NCI-H2081 (cell line): ENCODE measurements around the gene CPZ.

Experiments
- DNase-seq, 2 experiments: peaks; one replicate each; lab custom pipeline; 2025; lab: John Stamatoyannopoulos, UW

CPZ gene

DNA sequence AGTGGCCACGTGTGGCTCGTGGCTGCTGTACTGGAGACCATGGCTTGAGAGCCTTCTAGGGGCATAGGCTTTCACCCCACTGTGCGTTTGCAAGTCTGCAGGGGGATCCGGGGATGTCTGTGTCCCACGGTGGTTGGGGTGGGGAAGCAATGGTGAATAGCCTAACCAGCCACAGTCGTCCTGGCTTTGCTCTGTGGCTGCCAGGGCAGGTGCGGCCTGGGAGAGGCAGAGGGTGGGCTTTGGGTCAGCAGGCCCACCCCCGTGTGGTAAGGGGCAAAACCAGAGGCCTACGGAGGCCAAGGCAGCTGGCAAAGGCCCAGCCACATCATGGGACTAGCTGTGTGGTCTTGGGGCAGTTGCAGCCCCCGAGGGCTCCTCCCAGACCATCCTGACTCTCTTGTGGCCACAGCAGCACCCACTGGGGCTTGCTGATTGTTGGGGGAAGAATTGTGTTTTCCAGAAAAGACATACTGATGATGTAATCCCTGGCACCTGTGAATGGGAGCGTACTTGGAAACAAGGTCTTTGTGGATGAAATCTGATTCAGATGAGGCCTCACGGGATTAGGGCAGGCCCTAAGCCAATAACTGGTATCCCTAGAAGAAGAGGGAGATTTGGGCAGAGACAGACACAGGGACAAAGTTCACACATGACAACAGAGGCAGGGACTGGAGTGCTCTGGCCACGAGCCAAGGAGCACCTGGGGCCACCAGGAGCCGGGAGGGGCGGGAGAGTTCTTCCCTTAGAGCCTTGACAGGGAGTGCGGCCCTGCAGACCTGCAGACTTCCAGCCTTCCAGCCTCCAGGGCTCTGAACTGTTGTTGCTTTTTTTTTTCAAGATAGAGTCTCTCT, 2.9 kb downstream of the CPZ start:
- no peak for DNase-seq

DNA sequence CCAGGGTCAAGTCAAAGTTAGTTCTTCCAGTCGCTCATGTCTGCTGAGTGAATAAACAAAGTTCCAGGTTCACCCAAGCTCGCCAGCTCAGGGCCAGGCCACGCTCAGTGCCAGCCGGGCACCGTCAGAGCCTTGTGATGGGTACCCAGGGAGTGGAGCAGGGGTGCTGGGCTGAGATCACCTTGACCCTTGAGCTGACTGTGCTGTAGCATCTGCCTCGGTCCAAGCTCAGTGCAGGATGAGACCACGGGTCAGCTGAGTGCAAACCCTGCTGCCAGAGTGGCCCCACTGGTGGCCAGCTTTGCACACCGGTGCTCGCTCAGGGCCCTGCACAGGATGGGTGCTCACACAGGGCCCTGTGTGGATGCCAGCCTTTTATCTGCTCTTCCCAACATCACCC, 4.3 kb downstream of the CPZ start:
- DNase-seq = no peak

DNA sequence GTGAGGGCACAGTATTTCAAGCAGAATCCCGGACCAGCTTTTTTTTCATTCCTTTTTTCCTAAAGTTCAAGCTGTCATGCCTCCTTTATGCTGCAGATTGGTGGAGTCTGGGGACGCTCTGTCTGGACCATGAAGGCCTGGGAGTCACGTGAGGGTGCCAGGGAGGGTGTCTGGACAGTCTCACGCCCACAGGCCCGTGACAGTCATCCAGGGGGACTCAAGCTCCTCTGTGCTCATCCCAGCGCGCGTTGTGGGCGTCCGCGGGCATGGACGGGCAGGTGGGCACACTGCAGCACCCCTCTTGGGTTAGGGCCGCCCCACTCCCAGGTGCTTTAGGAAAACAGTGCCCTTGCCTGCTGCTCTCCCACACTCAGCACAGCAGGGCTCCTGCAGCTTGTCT, 4.8 kb downstream of the CPZ start:
- DNase-seq = no peak

DNA sequence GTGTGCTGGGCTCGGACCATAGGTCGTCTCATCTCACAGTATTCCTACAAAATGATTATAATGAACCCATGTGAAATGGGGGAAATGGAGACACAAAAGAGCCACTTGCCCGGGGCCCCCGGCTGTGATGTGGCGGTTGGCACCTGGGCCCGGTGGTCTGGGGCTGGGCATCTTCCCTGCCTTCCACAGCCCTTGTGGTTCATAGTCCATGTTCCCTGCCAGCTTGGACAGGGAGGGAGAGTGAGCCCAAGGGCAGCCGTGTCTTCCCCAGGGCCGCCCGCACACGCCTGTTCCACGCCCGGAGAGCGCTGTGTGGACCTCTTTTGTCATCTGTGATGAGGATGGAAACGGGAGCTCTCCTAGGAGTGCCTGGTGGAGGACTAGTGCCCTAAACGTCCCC, 5.2 kb downstream of the CPZ start:
- no peak for DNase-seq

DNA sequence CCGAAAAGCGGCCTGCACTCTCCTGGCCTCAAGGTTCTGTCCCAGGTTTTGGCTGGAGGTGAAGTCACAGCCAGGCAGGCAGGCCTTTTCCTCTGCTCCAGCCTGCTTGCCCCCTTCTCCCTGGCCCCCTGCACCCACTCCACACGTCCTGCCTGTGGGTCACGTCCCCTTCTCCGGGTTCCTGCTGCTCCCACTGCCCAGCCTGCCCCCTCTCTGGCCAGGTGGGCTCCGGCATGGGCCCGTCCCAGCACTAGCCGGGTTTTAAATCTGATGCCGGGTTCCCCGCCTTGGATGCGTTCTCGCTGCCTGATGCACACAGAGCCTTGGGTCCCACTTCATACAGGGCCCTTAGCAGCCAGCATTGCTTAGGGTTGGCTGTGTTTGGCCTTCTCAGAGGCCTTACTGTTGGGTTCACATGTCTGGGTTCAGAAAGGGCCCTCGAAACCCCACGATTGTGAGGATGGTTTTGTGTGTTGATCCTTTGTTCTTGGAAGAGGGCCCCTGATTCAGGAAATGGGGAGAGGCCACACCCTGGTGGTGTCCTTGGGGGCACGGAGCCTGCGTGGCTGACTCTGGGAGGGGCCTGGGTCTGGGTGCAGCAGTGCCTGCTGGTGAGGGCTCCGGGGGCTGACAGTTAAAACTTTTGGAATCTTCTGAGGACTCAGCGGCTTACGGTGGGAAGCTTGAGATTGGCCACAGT, 6.0 kb downstream of the CPZ start:
- DNase-seq = no peak

DNA sequence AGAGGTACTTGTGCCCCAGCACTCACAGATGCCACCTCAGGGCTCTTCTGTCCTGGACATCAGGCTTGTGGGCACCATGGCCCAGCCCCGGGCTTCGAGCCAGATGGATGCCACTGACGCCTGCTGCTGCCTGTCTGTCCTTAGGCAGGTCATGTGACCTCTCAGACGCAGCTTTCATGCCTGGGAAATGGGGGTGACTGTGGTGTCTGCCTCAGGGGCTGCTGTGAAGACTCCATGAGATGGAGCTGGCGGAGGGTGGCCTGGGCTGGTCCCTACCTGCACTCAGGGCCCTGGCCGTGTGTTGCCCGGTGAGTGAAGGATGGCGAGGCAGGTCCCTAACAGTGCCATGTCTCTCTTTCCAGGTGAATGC, 6.5 kb downstream of the CPZ start:
- DNase-seq = no peak

DNA sequence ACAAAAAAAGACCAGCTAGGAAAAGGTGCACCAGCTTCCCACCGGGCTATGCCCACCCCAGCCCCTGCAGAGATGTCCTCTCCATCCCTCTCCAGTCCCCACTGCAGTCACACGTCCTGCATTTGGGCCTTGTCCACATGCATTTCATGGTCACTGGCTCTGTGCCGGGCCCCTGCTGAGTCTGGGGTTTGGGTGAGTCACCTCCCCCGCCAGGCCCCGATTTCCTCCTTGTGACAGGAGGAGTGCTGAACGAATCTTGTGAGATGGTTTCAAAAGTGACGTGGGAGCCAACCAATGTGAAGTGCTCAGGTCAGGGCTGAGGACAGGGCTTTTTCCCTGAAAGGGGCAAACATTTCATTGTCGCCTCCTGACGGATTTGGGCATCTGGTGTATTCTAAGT, 7.1 kb downstream of the CPZ start:
- DNase-seq = no peak

DNA sequence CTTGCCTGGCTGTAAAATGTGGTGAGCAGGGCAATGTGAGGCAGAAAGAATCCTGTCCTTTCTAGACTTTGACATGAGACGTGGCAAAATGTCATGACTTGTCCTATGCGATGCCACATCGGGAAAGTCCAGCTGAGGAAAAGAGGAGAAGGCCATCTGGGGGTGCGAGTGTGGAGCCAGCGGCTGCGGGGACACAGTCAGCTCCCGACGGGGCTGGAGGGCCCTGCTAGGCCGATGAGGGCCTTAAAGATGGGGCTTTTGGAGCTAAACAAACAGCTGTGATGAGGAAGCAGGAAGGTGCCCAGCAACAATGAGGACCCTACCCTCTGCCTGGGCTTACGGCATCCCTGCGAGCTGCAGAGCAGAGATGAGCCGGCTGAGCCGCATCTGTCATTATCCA, 7.7 kb downstream of the CPZ start:
- no peak for DNase-seq

DNA sequence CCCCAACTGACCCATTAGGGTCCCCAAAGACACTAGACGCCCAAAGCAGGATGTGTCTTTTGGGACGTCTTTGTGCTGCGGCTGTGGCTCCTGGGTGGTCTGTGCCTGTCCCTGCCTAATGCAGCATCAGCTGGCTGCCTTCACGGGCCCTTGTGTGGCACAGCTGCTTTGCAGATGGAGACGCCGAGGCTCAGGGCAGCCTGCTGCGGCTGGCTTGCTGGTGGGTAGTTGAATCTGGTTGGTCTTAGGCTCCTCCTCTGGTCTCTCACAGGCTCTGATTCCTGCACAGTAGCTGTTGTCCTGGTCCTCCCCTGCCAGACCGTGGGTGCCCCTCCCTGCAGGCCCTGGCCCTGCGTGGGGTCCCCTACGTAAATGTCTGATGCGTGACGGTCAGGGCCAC, 8.1 kb downstream of the CPZ start:
- DNase-seq = no peak

DNA sequence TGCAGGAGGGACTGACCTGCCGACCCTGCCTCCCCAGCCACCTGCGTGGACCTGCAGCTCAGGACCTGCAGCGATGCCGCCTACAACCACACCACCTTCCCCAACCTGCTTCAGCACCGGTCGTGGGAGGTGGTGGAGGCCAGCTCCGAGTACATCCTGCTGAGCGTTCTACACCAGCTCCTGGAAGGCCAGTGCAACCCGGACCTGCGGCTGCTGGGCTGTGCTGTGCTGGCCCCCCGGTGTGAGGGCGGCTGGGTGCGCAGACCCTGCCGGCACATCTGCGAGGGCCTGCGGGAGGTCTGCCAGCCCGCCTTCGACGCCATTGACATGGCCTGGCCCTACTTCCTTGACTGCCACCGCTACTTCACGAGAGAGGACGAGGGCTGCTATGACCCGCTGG, 8.5 kb downstream of the CPZ start:
- DNase-seq = no peak

DNA sequence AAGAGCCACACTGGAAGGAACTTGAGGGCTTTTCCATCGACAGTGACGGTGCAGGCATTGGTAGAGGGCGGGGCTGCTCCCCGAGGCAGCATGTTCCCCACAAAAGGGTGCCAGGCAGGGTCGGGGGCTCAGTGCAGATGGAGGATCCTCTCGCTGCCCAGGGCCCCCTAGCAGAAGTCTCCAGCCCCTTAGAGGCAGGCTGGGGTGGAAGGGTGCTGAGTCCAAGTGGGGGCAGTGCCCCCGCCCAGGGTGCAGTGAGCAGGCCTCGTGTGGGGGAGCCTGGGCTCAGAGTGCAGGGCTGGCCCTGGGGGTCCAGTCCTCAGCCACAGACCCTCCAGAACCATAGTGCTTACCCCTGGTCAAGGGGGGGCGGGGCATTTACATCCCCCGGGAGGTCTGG, 9.0 kb downstream of the CPZ start:
- no peak for DNase-seq

DNA sequence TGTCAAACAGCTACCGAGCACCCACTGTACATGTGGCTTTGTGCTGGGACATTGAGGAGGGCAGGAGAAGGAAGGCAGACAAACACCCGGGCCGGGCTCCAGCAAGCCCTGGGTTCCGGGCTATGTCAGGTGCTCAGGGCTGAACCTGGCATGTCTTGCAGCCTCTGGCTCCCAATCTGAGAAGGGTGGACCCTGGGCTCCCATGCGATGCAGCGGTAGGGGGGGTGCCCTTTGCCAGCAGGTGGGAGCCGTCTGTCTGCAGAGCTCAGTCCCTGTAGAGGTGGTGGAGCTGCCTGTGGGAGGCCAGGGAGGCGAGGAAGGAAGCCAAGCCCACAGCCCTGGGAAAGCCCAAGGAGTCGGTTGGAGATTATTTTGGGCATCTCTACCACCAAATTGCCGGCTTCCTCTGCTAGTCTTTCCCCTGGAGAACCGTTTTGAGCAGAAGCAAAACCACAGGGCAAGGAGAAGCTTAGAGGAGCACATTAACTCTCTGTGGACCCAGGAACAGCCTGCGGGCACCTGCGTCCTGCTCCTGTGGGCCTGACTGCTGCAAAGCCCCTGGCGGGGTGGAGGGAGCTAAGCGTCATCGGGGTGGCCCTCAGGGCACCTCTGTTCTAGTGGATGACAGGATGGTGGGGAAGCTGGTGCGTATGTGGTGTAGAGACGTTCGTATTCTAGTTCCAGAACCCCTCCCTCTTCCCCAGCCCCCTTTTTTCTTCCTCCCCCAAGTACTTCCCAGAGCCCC, 10.3 kb downstream of the CPZ start:
- DNase-seq = no peak

DNA sequence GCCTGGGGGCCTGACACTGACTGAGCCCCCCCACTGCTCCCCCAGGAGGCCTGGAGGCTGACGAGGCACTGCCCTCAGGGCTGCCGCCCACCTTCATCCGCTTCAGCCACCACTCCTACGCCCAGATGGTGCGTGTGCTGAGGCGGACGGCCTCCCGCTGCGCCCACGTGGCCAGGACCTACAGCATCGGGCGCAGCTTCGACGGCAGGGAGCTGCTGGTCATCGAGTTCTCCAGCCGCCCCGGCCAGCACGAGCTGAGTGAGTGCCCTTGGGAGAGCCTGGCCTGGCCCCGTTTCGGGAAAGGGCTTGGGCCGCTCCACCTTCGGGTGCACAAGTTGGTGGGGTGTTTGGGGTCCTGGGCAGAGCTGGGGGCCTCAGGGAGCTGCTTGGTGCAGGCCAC, 11.4 kb downstream of the CPZ start:
- DNase-seq = no peak

DNA sequence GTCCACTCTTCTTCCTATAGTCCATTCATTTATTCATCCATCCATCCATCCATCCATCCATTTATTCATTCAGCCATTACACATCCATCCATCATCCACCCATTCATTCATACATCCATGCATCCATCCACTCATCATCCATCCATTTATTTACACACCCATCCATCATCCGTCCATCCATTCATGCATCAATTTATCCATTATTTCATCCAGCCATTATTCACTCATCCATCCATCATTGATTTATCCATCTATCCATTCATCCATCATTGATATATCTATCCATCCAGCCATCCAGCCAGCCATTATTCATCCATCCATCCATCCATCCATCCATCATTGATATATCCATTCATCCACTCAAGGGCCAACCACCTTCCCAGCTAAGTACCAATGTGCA, 12.7 kb downstream of the CPZ start:
- DNase-seq = no peak

DNA sequence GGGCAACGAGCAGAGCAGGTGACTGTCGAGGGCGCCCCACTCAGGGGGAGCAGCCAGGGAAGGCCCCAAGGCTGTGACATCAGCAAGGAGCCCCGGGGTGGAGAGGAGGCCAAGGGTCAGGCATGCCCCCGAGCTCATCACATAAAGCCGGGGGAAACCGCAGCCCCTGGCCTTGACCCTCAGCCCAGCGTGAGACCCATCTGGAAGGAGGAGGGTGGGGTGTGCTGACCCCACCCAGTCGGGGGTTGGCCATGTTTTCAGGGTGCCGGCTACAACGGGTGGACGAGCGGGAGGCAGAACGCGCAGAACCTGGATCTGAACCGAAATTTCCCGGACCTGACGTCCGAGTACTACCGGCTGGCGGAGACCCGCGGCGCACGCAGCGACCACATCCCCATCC, 13.9 kb downstream of the CPZ start:
- no peak for DNase-seq

DNA sequence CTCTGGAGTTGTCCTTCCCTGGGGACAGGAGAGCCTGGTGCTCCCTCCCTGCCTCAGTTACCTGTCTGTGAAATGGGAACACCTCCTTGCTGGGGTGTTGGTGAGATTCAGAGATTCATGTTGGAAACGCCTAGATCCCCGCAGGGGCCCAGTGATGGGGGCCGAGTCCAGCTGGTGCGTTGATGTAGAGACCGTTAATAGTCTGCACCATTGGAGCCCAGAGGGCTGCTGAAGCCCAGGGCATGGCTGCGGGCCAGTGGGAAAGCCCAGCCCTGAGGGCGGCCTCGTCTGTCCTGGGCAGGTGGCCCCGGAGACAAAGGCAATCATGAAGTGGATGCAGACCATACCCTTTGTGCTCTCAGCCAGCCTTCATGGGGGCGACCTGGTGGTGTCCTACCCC, 14.4 kb downstream of the CPZ start:
- DNase-seq = no peak

DNA sequence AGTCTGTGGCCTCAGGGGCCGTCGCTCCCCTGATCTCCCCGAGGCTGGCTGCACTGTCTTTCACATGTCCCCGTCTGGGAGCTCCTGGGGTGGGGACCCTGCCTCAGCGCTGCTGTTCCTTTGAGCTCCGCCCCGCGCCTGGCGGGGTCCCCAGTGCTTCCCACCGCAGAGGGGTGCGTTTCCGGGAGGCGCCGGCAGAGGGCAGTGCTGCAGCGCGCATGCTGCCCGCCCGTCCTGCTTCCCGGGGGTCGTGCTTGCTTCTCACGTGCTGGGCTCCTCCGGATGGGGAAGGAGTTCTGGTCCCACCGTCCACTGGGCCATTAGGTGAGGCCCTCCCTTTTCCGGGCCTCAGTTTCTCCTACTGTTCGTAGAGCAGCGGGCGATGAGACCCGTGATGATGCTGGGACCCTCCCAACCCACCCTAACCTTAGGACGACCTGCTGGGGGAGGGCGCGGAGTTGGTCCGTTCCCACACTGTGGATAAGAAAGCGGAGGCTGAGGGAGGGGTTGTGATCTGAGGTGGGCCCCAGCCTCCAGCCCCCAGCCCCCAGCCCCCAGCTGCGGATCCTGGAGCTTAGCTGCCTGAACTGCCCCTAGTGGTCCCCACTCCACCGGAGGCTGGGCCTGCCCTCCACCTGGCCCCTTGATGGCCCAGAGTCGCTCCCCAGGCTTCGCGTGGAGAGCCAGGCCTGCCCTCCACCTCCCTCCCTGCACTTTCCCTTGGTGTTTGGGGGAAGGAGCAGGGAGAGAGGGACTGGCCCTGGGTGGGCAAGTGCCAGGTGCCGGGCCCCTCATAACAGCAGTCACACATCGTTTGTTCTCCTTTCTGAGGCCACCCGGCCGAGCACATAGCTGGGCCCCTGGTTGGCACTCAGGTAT, 15.3 kb downstream of the CPZ start:
- DNase-seq = no peak

DNA sequence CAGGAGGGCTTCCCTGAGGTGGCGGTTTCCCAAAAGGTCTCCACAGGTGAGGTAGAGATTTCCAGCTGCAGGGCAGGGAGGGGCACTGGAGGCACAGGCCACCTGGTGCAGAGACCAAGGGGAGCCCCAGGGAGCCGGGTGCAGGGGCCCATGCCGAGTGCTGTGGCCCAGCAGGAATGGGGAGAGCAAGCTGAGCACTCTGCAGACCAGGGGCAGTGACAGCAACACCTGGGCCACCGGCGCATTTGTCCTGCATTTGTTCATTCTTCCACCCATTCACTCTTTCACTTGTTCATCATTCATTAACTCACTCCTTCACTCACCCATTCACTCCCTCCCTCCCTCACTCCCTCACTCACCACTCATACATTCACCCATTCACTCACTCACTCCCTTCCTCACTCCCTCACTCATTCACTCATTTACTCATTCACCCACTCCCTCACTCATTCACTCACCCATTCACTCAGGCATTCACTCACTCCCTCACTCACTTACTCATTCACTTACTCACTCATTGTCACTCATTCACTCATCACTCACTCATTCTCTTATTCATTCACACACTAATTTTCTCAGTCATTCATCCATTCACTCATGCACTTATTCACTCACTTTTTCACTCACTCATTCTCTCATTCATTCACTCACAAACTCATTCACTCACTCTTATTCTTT, 16.3 kb downstream of the CPZ start:
- DNase-seq = no peak

DNA sequence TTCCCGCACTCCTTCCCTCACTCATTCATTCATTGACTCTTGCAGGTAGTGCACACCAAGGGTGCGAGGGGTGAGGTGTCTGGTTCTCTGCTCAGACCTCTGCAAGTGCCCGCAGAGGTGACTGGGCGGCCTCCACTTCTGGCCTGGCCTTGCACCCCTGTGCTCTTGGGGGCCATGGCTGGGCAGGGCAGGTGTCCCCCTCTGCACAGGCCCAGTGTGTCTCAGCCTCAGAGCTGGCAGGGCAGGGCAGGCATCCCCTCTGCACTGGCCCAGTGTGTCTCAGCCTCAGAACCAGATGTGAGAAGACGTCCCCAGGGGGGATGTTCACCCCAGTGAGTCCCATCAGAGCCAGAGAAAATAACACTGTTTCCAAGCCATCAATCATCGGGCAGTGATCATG, 16.8 kb downstream of the CPZ start:
- no peak for DNase-seq

DNA sequence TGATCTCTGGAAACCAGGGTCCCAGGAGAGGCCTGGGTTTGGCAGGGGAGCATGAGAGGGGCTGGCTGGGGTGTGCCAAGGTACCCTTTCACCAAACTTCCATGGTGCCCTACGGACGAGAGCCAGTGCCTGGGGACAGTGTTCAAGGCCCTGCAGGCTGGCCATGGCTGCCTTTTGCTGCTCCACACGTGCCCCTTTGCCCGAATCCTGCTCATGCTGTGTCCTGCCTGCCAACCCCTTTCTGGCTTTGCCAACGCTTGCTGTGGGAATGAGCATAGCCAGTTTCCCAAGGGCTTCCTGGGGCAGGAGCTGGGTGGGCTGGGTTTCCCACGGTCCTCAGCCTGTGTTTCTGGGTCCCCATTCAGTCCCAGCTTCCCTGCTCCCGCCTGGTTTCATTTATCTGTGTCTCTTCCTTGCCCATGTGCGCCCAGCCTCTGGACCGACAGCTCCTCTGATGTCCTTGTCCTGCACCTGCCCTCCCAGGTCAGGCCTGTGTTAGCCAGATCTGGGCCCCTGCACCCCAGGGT, 17.3 kb downstream of the CPZ start:
- no peak for DNase-seq

DNA sequence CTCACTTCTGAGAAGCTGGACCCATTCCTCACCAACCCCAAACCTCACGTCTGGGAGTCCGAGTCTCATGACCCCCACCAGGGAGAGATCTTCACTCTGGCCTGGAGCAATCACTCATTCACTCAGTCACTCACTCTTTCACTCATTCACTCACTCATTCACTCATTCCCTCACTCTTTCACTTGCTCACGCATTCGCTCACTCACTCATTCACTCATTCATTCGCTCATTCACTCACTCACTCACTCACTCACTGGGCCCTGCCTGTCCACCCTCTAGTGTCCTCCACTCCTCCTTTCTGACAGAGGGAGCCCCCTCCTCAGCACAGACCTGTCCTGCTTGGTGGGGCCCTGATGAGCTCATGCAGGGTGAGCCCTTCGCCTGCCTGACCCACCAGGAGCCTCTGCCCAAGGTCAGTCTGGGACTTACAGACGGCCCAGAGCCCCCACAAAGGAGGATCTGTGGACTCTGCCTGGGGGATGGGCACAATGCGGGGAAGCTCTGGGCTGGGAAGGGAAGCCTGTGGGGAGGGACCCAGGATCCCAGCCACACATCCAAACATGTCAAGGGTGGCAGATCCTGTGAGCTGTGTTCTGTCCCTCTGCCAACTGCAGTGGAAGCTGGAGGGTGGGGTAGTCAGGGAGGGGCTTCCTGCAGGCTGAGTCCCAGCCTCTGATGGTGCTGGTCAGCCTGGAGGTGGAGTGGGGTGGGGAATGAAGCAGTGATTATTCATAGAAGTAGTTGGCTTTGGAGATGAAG, 18.5 kb downstream of the CPZ start:
- DNase-seq = no peak
